CD1c-positive myeloid dendritic cell (primary cell): ENCODE results near the gene MAPK1.
A peak's percentile ranks its signal among the peaks of the same experiment; 100 is the strongest.
"Not testable (repeated sequence)": the region's sequence is repeated elsewhere in the genome, so short reads cannot be mapped to it uniquely, and the experiment has no call there.

Experiments used
- DNase-seq: peaks from one replicate; pipeline ENCODE4 v3.0.0-alpha.2; 2016; ENCODE audit errors: extremely low spot score

MAPK1 gene

GRCh38 chr22:21845558-21846453 is 21.6 kb downstream of the MAPK1 start:
- no peak for DNase-seq

GRCh38 chr22:21842946-21843345 is 24.5 kb downstream of the MAPK1 start:
- DNase-seq: no peak

GRCh38 chr22:21841422-21841821 is 26.0 kb downstream of the MAPK1 start:
- no peak for DNase-seq

GRCh38 chr22:21840236-21840823 is 27.1 kb downstream of the MAPK1 start:
- no peak for DNase-seq

- DNase-seq: no peak
These were observed 27.7 kb downstream of the MAPK1 start for GRCh38 chr22:21839765-21840140.

- not testable (repeated sequence) for DNase-seq
These were observed 28.2 kb downstream of the MAPK1 start for GRCh38 chr22:21839104-21839764.

- peak; percentile 37 for DNase-seq
These were observed 30.0 kb downstream of the MAPK1 start for GRCh38 chr22:21837248-21837979.

GRCh38 chr22:21836486-21836885 is 31.0 kb downstream of the MAPK1 start:
- DNase-seq: not testable (repeated sequence)

GRCh38 chr22:21835378-21835777 is 32.1 kb downstream of the MAPK1 start:
- no peak for DNase-seq

GRCh38 chr22:21834869-21835268 is 32.6 kb downstream of the MAPK1 start:
- DNase-seq: no peak

- no peak for DNase-seq
These were observed 34.9 kb downstream of the MAPK1 start for GRCh38 chr22:21832291-21833290.

GRCh38 chr22:21829523-21829922 is 37.9 kb downstream of the MAPK1 start:
- no peak for DNase-seq

- no peak for DNase-seq
These were observed 39.2 kb downstream of the MAPK1 start for GRCh38 chr22:21828268-21828638.

- no peak for DNase-seq
These were observed 39.7 kb downstream of the MAPK1 start for GRCh38 chr22:21827628-21828267.

- no peak for DNase-seq
These were observed 41.2 kb downstream of the MAPK1 start for GRCh38 chr22:21826204-21826603.

- DNase-seq: not testable (repeated sequence)
These were observed 42.5 kb downstream of the MAPK1 start for GRCh38 chr22:21824962-21825361.

GRCh38 chr22:21824445-21824912 is 43.0 kb downstream of the MAPK1 start:
- DNase-seq: no peak

GRCh38 chr22:21823740-21824444 is 43.6 kb downstream of the MAPK1 start:
- DNase-seq: no peak

- DNase-seq: no peak
These were observed 48.2 kb downstream of the MAPK1 start for GRCh38 chr22:21819183-21819770.
